HFF-Myc (cell line): ENCODE measurements around the gene HSD3B1.

Experiments used
- DNase-seq: peaks from one replicate; pipeline ENCODE4 v3.0.0-alpha.2; 2011; ENCODE audit warnings: low read depth; ENCODE audit errors: extremely low read depth
- H3K4me3 ChIP-seq: replicated peaks from 2 replicates; pipeline ENCODE4 v1.5.1; 2011; ENCODE audit warnings: low read depth, mild to moderate bottlenecking, control low read depth, low read length
- CTCF ChIP-seq: IDR thresholded peaks from 2 replicates; pipeline ENCODE4 v1.5.1; 2012; ENCODE audit warnings: mild to moderate bottlenecking, low read depth, low read length, control low read depth; ENCODE audit errors: missing control alignments

The HSD3B1 gene

GRCh38 chr1:119485201-119485600 lies 21.8 kb upstream of the HSD3B1 start:
- no peak overlapping the region for H3K4me3 ChIP-seq
- TF ChIP-seq CTCF = no peak
- DNase-seq = no peak

- no peak for TF ChIP-seq CTCF
- H3K4me3 ChIP-seq = no peak overlapping the region
- DNase-seq = no peak
Measured at GRCh38 chr1:119488216-119488615, 18.8 kb upstream of the HSD3B1 start.

GRCh38 chr1:119489201-119489600 lies 17.8 kb upstream of the HSD3B1 start:
- no peak overlapping the region for H3K4me3 ChIP-seq
- TF ChIP-seq CTCF = no peak
- no peak for DNase-seq

DNA sequence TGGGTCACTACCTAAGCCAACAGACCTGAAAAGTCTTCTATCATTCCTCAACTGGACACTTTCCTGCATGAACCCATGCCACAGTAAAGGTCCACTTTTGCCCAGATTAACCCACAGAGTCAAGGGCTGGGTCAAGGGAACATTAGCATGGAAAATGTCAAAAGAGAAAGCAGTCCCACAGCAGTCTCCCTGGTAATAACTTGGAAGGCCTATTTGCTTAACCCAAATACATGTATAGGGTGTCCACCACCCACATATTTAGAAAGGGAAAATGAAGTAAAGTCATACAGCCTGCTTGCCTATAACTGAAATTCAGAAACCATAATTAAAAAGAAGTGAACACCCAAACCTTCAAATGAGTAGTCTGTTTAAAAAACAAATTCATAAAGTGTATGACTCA lies 16.1 kb upstream of the HSD3B1 start:
- H3K4me3 ChIP-seq = no peak overlapping the region
- no peak for TF ChIP-seq CTCF
- no peak for DNase-seq

GRCh38 chr1:119492763-119493162 lies 14.2 kb upstream of the HSD3B1 start:
- TF ChIP-seq CTCF = no peak
- no peak overlapping the region for H3K4me3 ChIP-seq
- no peak for DNase-seq

DNA sequence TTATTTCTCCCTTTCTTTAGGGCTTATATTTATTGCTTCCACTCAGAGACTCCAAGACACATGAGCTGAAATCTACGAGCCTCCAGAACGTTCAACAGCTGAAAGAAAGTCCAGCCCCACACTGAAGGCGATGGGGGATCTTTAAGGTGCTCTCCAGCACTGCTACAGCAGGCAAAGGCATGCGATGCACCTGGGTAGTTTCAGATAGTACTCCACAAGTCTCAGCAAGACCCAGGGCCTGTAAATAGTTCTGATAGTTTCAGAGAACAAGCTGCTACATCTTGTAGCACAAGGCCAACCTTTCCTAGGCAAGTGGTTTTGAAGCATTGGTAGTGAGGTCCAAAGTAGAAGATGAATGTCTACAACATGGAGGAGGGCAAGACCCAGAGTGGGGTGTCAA lies 2.2 kb upstream of the HSD3B1 start:
- no peak overlapping the region for H3K4me3 ChIP-seq
- no peak for TF ChIP-seq CTCF
- no peak for DNase-seq

DNA sequence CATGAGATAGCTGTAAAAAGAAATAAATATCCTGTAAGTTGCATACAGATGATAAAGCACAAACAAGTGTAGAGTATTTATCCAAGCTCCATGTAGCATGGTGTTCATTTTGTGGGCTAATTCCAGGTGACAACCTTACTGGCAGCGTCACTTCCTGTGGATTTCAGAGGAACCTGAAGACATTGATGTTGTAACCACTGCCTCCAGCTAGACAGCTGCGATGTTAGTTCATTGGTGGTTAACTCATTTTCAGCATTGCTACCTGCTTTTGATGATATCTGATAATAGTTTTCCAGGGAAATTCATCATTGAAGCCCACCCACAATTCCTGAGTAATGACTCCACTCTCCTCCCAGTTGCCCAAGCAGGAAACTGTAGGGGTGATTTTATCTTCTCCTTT lies 3.0 kb downstream of the HSD3B1 start:
- TF ChIP-seq CTCF = no peak
- no peak overlapping the region for H3K4me3 ChIP-seq
- DNase-seq = no peak
